Measurements from ENCODE around the gene MRM2. TPM values are rescaled to one million over a fixed set of nuclear protein-coding genes. Genes with fewer than 3 reads are reported as not detected.

Gene MRM2
- total RNA-seq, 1 experiment from 2014 or later, result 34.7 TPM

DNA sequence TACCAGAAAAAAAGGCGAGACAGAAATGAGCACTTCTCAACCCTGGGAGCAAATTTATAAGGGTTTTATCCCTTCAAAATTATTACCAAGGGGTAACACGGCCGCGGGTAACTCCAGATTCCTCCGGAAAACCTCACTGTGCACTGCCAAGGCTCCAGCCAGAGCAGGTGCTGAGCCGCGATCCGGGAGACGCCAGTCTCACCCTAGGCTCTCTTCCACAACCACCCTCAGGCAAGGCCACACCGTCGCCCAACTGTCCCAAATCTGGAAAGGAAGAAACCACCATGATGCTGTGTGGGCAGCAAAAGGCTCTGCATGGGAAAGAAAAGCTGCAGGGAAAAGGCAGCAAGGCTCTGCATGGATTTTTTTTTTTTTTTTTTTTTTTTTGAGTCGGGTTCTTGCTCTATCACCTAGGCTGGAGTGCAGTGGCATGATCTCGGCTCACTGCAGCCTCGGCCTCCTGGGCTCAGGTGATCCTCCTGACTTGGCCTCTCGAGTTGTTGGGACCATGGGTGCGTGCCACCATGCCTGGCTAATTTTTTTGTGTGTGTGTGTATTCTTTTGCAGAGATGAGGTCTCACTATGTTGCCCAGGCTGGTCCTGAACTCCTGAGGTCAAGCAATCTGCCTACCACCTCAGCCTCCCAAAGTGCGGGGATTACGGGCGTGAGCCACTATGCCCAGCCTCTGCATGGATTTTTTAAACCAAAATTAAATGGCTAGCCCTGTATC lies 48.3 kb downstream of the MRM2 start:
- ChIA-PET POLR2A (no interaction called here), RAD21 (ENCODE audit: low non-redundant PET in 1 of 2, low total read pairs in 2 of 2, uncharacterized antibody in 2 of 2, unreplicated experiment in 2 of 2) (interaction anchor here in 1 of 2 experiments (1.3 kb wide), 1 partner anchor 155 kb away, joined by 4 read pairs; no protein-coding TSS in a partner anchor), CTCF (no interaction called here)
- no peaks in the 10 kb centered on the region for H3K9me2 ChIP-seq (ENCODE audit: insufficient read depth)
- H3K9me3 ChIP-seq (ENCODE audit: control insufficient read depth in 1 of 2, insufficient read depth in 1 of 2, low read depth in 1 of 2, low read length in 2 of 2), result peaks cover 0 to 11% of the 10 kb centered on the region in 2 experiments; a peak in 2 of 4 replicates
- no peak overlapping the region for H3K9ac ChIP-seq (ENCODE audit: low read length)
- no peak overlapping the region for H3K4me2 ChIP-seq (ENCODE audit: low read length)
- intact Hi-C loops (cut with micrococcal nuclease), result no loop called here
- no peak for DNase-seq (ENCODE audit: low read depth, low spot score)
- H3K36me3 ChIP-seq (ENCODE audit: control insufficient read depth in 1 of 2, insufficient read depth in 2 of 2, low read length in 2 of 2), result peaks cover 0 to 34% of the 10 kb centered on the region in 2 experiments
- no peak overlapping the region for H3K4me3 ChIP-seq (replicated peaks in 1 of 2; ENCODE audit: low read depth in 1 of 2, low read length in 2 of 2)
- BruUV-seq (replicated peaks), result no TSS peak
- no peaks in the 10 kb centered on the region for H4K20me1 ChIP-seq (ENCODE audit: insufficient read depth)
- H3K79me2 ChIP-seq (ENCODE audit: insufficient read depth, low read length), result peaks cover 13% of the 10 kb centered on the region
- H3K4me1 ChIP-seq (ENCODE audit: control insufficient read depth in 1 of 2, insufficient read depth in 2 of 2, low read length in 2 of 2), result no peaks in the 10 kb centered on the region
- no peak overlapping the region for H3K27ac ChIP-seq (ENCODE audit: low read depth, low read length)
- H3K27me3 ChIP-seq (ENCODE audit: insufficient read depth, low read length), result no peaks in the 10 kb centered on the region
- no peak for ATAC-seq
- H2AFZ ChIP-seq (ENCODE audit: low read depth, low read length, poor library complexity, severe bottlenecking), result no peak overlapping the region
- TF ChIP-seq TCF7L2 (IDR thresholded peaks at IDR 0.05; ENCODE audit: borderline replicate concordance, extremely low read depth, insufficient read depth, insufficient read length) (no peak), EZH2 (IDR thresholded peaks at IDR 0.05) (no peak), CBX3 (IDR thresholded peaks at IDR 0.05; ENCODE audit: low read depth) (no peak), SP1 (IDR thresholded peaks at IDR 0.05; ENCODE audit: low read depth) (no peak), JUND (IDR thresholded peaks at IDR 0.05) (no peak), EGR1 (IDR thresholded peaks at IDR 0.05; ENCODE audit: low read depth) (no peak), FOSL1 (IDR thresholded peaks at IDR 0.05; ENCODE audit: low read depth) (no peak), YY1 (IDR thresholded peaks at IDR 0.05; ENCODE audit: extremely low read depth, insufficient replicate concordance, low read depth, low read length) (no peak)
- TF ChIP-seq, protein P1, sequence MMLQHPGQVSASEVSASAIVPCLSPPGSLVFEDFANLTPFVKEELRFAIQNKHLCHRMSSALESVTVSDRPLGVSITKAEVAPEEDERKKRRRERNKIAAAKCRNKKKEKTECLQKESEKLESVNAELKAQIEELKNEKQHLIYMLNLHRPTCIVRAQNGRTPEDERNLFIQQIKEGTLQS (IDR thresholded peaks at IDR 0.05), result no peak

Measured in HCT116 (cell line).